ENCODE data around the gene GLDC.

DNA sequence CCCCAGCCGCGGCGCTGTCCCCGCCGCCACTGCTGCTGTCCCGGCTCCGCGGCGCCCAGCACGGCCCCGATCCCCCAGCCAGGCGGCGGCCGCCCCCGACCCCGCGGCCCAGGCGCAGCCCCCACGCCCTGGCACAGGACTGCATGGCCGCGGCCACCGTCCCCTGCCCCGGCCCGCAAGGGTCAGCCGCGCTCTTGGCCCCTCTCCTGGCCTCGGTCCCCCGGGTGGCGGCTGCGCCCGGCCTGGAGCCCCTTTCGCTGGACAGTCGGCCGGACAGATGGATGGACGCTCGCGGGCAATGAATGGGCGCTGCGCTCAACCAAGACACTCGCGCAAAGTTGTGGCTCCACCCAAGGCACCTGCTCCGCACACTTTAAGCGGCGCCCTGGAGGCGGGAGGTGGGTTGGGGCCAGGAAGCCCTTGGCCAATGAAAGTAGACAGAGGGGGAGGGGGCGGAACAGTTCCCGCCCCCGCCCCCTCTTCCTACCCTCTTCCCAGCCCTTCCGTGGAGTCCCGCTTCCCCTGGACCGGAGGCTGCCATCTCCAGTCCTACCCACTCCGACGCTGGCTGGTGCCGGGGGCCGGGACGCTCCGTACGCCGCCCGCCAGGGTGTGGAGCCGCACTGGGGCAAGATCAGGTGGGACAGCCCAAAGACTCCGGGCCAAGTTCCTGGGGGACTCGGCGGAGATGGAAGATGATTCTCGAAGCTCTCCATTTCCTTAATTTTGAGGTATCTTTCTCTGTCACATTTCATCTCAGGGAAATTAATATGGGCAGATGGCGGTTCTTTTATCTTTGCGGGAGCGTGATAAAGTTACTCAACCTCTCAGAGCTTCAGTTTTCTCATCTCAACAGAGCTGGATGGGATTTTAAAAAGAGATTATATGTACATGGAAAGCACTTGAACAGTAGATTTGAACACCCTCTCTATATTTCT, at the start of gene GLDC:
- TF ChIP-seq, protein P1, sequence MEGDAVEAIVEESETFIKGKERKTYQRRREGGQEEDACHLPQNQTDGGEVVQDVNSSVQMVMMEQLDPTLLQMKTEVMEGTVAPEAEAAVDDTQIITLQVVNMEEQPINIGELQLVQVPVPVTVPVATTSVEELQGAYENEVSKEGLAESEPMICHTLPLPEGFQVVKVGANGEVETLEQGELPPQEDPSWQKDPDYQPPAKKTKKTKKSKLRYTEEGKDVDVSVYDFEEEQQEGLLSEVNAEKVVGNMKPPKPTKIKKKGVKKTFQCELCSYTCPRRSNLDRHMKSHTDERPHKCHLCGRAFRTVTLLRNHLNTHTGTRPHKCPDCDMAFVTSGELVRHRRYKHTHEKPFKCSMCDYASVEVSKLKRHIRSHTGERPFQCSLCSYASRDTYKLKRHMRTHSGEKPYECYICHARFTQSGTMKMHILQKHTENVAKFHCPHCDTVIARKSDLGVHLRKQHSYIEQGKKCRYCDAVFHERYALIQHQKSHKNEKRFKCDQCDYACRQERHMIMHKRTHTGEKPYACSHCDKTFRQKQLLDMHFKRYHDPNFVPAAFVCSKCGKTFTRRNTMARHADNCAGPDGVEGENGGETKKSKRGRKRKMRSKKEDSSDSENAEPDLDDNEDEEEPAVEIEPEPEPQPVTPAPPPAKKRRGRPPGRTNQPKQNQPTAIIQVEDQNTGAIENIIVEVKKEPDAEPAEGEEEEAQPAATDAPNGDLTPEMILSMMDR (IDR thresholded peaks at IDR 0.05) = no peak
- TF ChIP-seq POLR2AphosphoS5 (IDR thresholded peaks at IDR 0.05) = no peak
- no peak for TF ChIP-seq POLR2A (IDR thresholded peaks at IDR 0.05; ENCODE audit: low read depth)
